ENCODE measurements around the gene SLC13A1. TPM values are rescaled to one million over a fixed set of nuclear protein-coding genes. Genes with fewer than 3 reads are reported as not detected.
"Not testable (repeated sequence)": the region's sequence is repeated elsewhere in the genome, so short reads cannot be mapped to it uniquely, and the experiment has no call there.

SLC13A1 gene, protein sequence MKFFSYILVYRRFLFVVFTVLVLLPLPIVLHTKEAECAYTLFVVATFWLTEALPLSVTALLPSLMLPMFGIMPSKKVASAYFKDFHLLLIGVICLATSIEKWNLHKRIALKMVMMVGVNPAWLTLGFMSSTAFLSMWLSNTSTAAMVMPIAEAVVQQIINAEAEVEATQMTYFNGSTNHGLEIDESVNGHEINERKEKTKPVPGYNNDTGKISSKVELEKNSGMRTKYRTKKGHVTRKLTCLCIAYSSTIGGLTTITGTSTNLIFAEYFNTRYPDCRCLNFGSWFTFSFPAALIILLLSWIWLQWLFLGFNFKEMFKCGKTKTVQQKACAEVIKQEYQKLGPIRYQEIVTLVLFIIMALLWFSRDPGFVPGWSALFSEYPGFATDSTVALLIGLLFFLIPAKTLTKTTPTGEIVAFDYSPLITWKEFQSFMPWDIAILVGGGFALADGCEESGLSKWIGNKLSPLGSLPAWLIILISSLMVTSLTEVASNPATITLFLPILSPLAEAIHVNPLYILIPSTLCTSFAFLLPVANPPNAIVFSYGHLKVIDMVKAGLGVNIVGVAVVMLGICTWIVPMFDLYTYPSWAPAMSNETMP
- total RNA-seq: not detected

DNA sequence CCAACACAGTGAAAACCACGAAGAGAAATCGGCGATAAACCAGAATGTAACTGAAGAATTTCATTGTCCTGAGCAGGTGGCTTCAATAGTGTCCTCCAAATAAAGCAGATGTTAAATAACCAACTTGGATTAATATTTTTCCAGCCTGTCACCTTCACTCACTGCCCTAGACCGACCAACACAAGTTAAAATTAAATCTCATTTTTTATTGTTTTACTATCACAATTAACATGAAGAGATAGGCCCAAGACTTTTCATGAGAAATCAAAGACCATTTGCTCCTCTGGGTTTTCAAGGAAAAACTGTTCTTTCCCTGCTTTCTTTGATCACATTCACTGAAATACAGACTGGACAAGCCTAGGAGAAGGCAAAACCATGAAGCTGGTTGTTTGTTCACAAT is at the start of gene SLC13A1:
Gene SLC13A1, minus strand, starts transcription at position 87 of the 400 bp plus-strand sequence. Its CDS starts 23 bp downstream, at position 64.
- DNase-seq: no peak

DNA sequence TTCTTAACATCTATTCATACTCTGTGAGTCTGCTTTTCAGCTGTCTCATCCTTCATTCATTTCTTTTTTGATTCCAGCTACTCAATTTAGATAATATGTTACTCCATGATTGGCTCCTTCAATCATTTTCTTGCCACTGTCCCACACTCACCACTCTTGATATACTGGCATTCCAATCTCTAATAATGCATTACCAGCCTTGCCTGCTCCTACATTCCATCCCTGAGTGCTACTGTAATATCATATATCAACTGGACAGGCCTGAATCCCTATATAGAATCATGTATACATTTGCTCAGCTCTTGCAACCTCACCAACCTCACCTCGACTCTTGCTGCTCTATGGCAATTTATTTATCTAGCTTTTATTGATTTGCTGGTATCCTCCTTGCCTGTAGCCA is 45.0 kb upstream of the SLC13A1 start:
- no peak for DNase-seq

DNA sequence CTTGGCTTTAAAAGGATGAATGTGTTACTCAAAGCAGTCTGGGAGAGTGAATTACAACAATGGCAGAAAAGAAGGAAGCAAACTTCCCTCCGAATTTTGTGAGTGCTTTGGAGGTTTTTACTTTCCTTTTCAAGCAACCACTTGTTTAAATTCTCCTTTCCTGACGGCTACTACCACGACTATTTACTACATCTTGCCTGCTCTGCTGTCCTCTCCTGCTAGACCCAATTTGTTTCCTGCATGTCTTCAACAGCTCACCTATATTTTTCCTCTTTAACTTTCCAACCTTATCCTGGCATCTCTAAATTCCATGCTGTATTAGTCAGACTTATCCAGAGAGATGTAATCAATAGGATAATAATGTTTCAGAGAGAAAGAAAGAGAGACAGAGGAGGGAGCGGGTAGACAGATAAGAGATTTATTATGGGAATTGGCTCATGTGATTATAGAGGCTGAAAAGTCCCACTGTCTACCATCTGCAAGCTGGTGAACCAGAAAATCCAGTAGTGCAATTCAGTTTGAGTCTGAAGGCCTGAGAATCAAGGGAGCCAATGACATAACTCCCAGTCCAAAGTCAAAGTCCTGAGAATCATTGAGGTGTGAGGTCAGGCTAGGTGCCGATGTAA is 42.8 kb upstream of the SLC13A1 start:
- DNase-seq: no peak

DNA sequence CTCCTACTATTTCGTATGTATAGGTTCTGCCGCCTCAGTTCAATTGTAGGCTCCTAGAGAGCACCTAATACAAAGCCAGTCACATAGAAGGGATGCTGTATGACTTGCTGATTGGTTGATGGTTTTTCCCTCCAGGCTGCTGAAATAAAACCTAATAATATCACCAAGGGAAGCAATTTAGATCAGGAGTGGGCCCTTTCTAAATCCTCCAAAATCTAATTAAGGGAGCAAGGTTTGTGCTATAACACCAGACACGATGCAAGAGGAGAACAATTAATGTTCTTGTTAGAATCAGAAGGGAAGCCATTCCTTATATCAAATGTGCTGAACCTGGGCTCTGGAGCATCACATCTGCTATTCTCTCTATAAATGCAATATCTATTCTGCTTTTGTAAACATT is 42.0 kb upstream of the SLC13A1 start:
- no peak for DNase-seq

DNA sequence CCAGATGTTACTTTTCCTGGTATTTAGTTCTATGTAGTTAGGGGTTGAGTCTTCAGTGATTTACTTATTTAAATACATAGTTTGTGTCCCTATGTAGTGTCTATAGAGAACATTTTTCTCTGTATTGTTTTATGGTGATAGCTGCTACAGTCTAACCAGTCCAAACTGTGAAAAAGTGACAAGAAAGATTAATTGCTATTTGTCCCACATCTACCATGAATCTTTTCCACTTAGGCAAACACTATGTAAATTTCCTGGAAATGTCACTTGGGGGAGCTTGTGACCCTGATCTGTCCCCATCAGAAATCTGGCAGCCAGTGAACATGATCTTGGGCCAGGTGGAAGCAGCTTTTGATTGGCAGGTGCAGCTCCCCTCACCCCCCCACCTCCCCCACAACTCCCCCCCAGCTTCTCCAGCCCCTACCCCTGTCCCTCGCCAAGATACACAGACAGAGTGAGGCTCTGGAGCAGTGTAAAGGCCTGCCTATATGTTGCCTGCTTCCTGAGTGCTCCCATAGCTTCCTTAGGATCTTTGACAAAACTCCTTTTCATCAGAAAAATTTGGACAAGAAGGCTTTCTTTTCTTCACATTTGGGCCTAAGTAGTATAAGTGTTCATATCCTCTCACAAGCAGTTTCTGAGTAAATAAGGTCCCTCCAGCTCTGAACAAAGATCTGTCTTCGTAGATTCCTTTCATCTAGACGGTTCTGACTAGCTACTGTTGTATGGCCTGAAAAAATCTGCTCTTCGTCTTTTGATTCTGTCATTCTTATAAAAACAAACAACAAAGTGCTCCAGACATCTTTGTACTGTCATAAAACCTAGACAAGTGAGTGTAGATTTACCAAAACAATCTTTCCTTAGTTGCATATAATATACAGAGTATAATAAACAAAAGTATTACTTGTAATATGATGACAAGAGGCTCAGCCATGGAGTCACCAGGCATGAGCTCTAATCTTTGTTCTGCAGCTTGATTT is 31.5 kb upstream of the SLC13A1 start:
- no peak for DNase-seq

DNA sequence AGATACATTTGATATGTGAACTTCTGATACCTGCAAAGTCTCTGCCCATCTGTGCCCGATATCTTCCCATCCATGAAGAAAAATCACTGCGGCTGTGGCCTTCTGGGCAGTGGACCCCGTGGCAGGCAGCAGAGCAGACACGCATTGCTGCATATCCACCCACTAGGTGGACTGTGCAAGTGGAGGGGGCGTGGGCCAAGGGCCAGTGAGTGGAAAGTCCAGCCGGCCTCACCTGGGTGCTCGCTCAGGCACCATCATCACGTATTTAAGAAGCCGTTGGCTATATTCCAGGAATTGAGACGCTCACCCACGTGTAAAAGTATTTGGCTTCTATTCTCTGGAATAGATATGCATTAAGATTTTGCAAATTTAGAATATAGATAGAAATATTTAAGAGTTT is 30.8 kb upstream of the SLC13A1 start:
- DNase-seq: no peak

DNA sequence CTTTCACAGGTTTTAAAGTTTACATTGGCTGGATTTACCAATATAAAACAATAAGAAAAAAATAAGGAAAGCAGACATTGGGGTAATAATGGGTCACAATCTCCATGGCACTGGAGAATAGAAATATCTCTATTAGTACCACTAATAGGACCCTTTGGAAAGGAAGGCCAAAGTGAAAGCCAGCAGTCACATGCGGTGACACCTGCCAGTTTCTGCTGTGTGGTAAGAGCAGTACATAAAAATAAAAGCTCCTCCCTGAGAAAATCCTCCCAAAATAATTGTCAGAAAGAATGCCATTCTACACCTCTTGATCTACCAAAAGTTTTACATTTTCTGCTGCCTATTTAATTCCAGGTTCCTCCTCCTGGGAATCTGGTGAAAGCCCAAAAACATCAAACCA is 30.4 kb upstream of the SLC13A1 start:
- DNase-seq: no peak

DNA sequence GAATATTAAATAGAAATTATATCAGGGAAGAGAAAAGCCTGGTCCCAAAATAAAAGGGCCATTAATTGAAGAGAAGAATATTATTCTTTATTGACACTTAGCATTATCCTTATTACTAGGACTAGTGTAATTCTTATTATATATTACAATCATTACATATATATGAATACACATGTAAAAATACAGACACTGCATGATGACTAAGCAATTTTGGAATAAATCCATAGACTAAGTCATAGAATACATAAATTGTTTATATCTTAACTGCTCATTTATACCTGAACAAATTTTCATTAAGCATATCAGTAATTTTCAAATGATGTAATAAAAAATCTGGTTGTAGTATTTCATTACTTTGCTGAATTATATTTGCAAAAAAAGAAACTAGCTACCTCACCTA is 29.7 kb upstream of the SLC13A1 start:
- no peak for DNase-seq

DNA sequence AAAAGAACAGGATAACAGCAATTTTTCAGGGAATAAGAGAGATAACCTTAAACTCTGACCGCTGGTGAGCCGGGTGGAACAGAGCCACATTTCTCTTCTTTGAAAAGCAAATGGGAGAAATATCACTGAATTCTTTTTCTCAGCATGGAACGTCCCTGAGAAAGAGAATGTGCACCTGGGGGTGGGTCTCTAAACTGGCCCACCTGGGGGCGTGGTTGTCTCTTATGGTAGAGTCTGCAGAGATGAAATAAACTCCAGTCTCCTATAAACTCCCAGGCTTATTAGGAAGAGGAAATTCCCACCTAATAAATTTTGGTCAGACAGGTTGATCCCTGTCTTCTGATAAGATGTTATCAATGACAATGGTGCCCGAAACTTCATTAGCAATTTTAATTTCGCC is 27.9 kb upstream of the SLC13A1 start:
- not testable (repeated sequence) for DNase-seq

DNA sequence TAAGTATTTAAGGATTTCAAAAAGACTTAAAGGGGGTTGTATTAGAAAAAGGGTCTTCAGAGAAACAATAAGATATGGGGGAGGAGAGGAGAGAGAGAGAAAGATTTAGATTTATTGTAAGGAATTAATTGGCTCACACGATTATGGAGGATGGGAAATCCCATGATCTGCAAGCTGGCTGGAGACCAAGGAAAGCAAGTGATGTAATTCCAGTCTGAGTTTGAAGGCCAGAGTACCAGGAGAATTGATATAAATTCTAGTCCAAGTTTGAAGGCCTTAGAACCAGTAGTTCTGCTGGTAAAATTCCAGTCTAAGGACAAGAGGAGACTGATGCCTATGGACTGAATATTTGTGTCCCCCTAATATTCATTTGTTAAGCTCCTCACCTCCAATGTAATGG is 20.6 kb upstream of the SLC13A1 start:
- DNase-seq: no peak

DNA sequence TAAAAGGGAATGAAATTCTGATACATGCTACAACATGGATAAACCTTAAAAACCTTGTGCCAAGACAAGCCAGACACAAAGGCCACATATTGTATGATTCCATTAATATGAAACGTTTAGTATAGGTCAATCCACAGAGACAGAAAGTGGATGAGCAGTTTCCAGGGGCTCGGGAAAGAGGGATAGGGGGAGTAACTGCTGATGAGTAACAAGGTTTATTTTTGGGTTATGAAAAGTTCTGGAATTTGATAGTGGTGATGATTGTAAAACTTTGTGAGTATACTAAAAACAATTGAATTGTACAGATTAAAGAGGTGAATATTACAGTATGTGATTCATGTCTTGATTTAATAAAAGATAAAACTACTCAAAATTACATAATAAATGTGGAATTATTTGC is 19.1 kb upstream of the SLC13A1 start:
- no peak for DNase-seq

DNA sequence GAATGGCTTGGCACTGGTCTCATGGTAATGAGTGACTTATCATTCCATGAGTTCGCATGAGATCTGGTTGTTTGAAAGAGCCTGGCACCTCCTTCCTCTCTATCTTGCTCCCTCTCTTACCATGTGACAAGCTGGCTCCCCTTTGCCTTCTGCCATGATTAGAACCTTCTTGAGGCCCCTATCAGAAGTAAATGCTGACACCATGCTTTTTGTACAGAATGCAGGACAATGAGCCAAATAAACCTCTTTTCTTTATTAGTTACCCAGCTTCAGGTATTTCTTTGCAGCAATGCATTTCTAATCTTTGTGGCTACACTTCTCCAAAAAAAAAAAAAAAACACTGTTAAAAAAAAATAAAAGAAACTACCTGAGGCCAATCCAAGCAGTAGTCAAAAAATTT is 17.1 kb upstream of the SLC13A1 start:
- no peak for DNase-seq

DNA sequence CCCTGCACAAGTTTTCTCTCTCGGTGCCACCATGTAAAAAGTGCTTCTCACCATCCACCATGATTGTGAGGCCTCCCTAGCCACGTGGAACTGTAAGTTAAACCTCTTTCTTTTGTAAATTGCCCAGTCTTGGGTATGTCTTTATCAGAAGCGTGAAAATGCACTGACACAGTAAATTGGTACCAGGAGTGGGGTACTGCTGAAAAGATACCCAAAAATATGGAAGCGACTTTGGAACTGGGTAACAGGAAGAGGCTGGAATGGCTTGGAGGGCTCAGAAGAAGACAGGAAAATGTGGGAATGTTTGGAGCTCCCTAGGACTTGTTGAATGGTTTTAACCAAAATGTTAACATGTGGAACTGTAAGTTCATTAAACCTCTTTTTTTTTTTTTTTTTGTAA is 15.6 kb upstream of the SLC13A1 start:
- no peak for DNase-seq

DNA sequence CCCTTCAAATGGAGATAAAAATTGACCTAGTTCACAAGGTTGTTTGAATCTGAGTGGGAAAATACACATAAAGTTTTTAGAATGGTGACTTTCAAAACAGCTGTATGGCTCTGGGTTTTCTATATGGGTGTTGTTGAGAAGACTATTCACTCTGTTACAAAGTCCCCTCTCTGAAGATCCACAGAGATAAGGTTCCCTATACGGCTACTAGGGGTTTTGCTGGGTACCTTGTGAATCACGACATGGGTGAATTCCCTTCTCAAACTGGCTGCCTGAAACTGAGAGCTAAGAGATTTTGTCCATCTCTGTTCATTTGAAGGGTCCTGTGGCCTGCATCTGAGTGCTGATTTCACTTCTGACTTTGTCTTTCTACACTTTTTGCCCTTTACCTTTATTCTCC is 11.8 kb upstream of the SLC13A1 start:
- DNase-seq: no peak

DNA sequence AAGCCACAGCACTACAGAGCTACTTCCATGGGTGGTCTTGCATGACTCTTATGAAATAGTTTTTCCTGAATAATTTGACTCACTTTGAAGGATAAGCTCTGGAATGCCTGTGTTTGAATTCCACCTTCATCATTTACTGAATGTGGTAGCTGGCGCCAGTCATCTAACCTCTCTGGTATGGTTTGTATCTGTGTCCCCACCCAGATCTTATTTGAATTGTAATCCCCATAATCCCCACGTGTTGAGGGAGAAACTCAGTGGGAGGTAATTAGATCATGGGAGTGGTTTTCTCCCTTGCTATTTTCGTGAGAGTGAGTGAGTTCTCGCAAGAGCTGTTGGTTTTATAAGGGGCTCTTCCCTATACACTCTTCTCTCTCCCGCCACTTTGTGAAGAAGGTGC is 11.2 kb upstream of the SLC13A1 start:
- no peak for DNase-seq

DNA sequence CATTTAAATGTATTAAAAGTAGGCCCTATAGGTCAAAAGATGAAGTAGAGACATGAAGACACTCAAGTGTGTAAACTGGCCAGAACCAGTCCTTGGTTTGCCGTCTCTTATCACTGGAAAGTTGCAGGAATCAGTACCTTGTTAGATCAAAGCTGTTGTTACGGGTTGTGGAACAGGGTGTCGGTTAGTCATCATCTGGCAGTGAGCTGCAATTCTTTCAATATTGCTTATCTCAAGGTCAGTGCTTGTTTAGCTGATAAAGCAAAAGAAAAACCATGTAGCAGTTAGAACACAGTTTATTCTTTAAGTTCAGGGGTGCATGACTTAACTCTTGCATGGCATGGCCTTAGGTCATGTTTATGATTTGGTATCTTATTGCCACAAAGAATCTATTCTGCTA is 10.0 kb upstream of the SLC13A1 start:
- no peak for DNase-seq

DNA sequence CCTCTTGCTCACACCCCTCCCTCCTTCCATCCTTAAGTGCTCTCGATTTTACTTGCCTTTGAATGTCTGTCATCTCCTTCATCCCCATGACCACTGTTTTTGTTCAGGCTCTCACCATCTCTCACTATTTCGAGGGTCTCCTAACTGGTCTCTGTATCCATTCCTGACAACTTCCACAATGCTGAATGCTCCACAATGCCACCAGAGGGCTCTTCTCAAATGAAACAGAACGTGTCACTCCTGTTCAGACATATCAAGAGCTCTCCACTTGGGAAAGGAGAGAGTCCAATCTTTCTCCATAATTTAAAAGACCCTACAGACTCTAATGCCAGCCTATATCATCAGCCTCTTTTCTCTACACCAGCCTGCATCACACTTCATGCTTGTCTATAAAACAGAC is 9.0 kb upstream of the SLC13A1 start:
- DNase-seq: no peak

DNA sequence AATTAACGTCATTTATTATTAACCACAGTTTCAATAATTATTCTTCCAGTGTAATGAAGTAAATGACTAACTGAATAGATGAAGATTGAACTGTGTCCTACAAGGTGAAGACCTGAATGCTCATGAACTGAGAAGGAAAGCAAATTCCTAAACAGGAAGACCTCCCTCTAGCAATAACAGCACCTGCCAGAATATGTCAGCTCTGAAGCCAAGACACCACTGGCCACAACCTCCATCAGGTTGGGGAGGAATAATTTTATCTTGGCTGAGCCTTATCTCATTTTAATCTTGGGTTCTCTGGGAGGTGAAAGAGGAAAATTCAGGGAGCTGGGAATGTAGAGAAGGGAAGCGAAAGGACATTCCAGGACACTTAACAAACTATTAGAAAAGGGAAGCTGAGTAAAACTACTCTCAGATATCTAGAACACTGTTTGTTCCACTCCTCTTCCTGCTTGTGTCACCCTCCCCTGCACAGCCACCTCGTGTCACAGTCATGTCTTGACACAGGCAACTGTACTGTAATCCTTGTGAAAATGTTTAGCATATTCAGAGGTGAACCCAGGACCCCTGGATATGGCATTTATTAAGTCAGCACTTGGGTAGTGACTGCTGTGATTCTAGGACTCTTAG is 4.6 kb upstream of the SLC13A1 start:
- no peak for DNase-seq

DNA sequence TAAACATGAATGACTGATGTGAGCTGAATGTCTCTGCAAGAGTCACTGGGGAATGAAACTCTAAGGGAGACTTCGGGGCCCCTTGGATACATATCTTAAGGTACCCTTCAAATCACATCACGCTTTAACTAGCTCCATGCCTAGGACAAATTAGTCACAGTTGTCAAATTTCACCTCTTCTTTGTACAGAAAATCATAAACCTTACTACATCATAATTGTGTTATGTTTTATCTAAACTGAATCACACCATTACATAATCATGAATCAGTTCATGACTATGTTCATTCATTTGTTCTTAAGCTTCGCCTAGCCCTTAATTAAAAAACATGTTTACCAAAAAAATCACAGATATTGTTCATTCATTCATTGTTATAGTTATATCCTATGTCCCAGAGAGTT is 2.1 kb upstream of the SLC13A1 start:
- no peak for DNase-seq

DNA sequence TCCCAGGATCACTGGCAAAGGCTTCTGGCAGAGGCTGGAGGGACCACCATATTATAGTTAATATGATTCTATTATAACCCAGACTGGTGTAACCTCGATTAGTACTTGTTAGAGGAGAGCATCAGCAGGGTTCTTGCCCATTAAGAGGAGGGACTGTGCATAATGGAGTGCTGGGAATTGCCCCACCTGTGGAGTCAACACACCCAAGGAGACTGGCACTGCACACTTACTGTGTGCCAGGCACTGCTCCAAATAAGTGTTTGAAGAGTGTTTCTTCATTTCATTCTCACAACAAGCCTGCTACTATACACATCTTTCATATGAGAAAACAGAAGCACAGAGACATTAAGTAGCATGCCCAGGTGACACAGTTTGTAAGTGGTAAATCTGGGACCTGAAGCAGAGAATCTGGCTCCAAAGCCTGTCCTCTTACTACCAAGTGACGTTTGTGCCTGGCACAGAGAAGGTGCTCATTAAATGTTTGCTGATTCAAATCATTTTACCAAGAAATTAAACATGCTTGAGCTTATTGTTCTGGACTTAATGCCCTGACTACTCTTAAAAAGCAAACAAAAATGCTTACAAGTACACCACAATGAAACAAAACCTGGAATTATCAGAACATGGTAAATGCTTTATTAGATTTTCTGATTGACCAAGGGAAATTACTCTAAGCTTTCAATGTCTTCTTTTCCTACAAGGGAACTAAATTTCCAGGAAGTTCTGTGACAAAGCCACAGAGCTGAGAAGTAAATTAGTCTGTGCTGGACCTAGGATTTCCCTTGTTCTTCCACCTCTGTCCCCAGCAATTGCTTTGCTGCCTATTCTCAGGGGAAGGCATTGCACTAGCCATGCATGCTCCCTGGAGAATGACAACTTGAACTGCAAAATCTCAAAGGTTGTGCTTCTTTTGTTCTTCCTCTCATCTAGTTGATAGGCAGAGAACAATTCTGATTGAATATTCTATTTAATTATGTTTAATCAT is 809 bp downstream of the SLC13A1 start:
- DNase-seq: no peak

DNA sequence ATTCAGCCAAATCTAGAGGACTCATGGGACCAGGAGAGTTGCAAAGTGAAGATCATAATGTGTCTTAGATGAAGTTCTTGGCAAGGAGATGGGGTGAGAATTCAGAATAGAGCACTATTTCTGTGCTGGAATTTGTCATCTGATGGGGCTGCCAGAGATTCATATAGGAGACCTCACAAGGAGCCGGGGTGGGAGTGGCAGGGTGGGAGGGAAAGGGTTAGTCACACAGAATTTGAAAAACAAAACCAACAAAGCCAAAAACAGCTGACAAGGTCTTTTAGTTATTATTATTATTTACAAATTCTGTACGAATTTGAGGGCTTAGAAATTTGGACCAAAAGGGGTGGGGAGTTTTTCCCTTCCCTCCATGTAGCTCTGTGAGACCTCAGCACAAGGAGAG is 1.7 kb downstream of the SLC13A1 start:
- no peak for DNase-seq
